Lower leg skin (tissue), 4 donors: Measurements from ENCODE around the gene KIF5C. TPM values are rescaled to one million over a fixed set of nuclear protein-coding genes. Genes with fewer than 3 reads are reported as not detected.

Experiments used
- DNase-seq, 2 donors: peaks; one replicate each; pipeline ENCODE4 v3.0.0-alpha.2; 2019; ENCODE audit warnings: low spot score in 2 of 2
- H3K4me3 ChIP-seq: fragments of 200-600 bp; sonication (generic); 2 replicates; pipeline ENCODE4 v1.5.1; 2017; ENCODE audit warnings: mild to moderate bottlenecking, low read depth; ENCODE audit not compliant: poor library complexity, severe bottlenecking
- CTCF ChIP-seq, 3 donors: fragments of 450-650 bp; IDR thresholded peaks; one replicate each; pipeline ENCODE4 v1.5.1; 2016; ENCODE audit warnings: antibody characterized with exemption in 3 of 3, mild to moderate bottlenecking in 3 of 3, moderate library complexity in 2 of 3
- POLR2A ChIP-seq, 2 donors: fragments of 450-650 bp; IDR thresholded peaks; one replicate each; pipeline ENCODE4 v1.6.1; 2016 to 2017; ENCODE audit warnings: antibody characterized with exemption in 2 of 2, mild to moderate bottlenecking in 1 of 2, moderate library complexity in 1 of 2
- WGBS, 2 donors: methylation state at CpG; one replicate each; pipeline ENCODE4 v1.1.5; 2018; 5-methylcytosine and 5-hydroxymethylcytosine counted together
- intact Hi-C: fragments of 100-400 bp; cut with DNase I; formaldehyde crosslinking; loops from one replicate; pipeline ENCODE4 v1.15.0; 2023; ENCODE audit warnings: low total_unique reads
- total RNA-seq, 4 donors: library from RNA; depleted of rRNA; stranded (reverse); fragments of >200 nt; gene quantifications; one replicate each; pipeline ENCODE4 v1.1.0, GENCODE V29; 2016

KIF5C gene
- total RNA-seq, 4 donors from 2014 or later, result 0.99 to 1.9 (median 1.3) TPM

GRCh38 chr2:148967578-148967977 lies 92.6 kb downstream of the KIF5C start:
- DNase-seq, result no peak
- WGBS, 2 donors, result 75 to 77% methylated on average over 8 of the region's 8 CpGs
- intact Hi-C loops, result no loop called here
- TF ChIP-seq CTCF (IDR thresholded peaks at IDR 0.05) (no peak), POLR2A (IDR thresholded peaks at IDR 0.05) (no peak)
- H3K4me3 ChIP-seq, result no peak overlapping the region

DNA sequence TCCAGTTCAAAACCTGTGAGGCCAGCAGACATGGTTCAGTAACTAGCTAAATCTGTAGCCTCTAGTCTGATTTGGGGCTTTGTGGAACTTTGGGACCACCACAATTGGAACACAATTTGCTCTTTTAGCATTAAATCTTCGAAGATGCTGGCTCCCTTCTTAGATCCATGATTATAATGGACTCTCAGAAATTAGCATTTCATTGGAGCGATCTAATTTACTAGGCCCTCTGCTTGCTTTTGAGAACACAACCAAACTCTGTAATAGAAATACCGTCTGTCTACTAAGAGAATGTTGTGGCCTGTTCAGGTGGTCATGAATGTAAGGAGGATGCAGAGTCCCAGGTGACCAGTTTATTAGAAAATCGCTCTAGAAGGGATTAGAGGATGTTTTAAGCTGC lies 93.3 kb downstream of the KIF5C start:
- intact Hi-C loops, result no loop called here
- 88 to 91% methylated on average over 4 of the region's 4 CpGs for WGBS, 2 donors

DNA sequence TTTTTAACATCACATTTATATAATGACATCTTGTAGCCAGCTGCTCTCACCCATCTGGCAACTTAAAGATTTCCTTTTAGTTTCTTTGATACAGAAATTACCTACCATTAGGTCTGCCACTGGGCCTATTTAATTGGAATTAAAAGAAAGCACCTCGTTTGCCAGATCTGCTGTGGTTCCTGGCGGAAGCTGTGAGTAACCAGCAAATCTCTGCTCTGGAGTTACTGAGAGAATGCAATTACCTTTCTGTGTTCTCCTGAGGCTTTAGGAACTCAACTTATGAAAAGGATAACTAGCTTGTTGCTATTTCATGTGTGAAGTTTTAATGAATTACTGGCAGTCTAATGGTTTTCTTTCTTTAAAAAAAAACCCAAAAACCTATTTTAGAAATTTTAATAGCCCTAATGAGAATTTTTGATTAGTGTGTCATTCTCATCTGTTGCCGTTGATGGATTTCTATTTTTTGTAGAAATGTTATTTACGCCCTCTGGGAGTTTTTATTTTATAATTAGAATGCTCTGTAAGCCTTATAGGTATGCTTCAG lies 93.8 kb downstream of the KIF5C start:
- 71 to 73% methylated on average over 4 of the region's 4 CpGs for WGBS, 2 donors
- intact Hi-C loops, result no loop called here
- no peak for DNase-seq
- TF ChIP-seq CTCF (IDR thresholded peaks at IDR 0.05) (no peak), POLR2A (IDR thresholded peaks at IDR 0.05) (no peak)
- H3K4me3 ChIP-seq, result no peak overlapping the region

More for the DNA sequence above, 93.3 kb downstream of the KIF5C start:
- no peak overlapping the region for H3K4me3 ChIP-seq
- no peak for DNase-seq
- TF ChIP-seq POLR2A (IDR thresholded peaks at IDR 0.05) (no peak), CTCF (IDR thresholded peaks at IDR 0.05) (no peak)

GRCh38 chr2:148969659-148970061 lies 94.6 kb downstream of the KIF5C start:
- 64 to 68% methylated on average over 7 of the region's 7 CpGs for whole genome bisulfite sequencing, 2 donors
- TF ChIP-seq CTCF (IDR thresholded peaks at IDR 0.05), result no peak
- TF ChIP-seq POLR2A (IDR thresholded peaks at IDR 0.05), result no peak
- intact Hi-C loops, result no loop called here
- H3K4me3 ChIP-seq, result no peak overlapping the region
- DNase-seq, result no peak

- TF ChIP-seq CTCF (IDR thresholded peaks at IDR 0.05) (no peak), POLR2A (IDR thresholded peaks at IDR 0.05) (no peak)
- WGBS, 2 donors, result 73 to 76% methylated on average over 2 of the region's 2 CpGs
- no peak for DNase-seq
- H3K4me3 ChIP-seq, result no peak overlapping the region
- intact Hi-C loops, result no loop called here
Measured at GRCh38 chr2:148970385-148970784, 95.4 kb downstream of the KIF5C start.

DNA sequence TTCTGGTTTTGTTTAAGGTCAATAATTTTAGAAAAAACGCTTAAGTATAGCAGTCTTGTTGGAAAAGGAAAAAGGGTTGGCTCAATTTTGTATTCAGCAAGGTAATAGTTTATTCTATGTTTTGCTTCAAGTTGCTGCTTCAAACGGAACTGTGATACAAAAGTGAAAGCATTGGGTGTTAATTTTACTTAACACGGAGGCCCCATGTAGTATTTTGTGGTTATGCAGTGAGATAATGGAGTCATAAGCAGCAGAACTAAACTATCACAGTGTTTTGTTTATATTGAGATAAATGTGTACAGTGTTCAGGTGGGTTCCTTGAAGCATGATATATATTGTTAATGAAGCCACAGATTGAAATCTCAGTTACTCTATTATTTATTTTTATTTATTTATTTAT lies 96.5 kb downstream of the KIF5C start:
- intact Hi-C loops, result no loop called here
- DNase-seq, result no peak
- WGBS, 2 donors, result 79 to 84% methylated on average over 3 of the region's 3 CpGs

More for the DNA sequence above, 96.5 kb downstream of the KIF5C start:
- TF ChIP-seq POLR2A (IDR thresholded peaks at IDR 0.05) (no peak), CTCF (IDR thresholded peaks at IDR 0.05) (no peak)
- H3K4me3 ChIP-seq, result no peak overlapping the region
